Subcutaneous abdominal adipose tissue (tissue), 5 donors: Measurements from ENCODE around the gene TAL1.

ENCODE experiments used
- H3K27ac ChIP-seq: one replicate; pipeline ENCODE4 v1.7.0; 2013; ENCODE audit warnings: low read depth, mild to moderate bottlenecking, inconsistent platforms, low read length, moderate library complexity
- H3K27me3 ChIP-seq, 5 donors: one replicate each; pipeline ENCODE4 v1.7.0; 2013; ENCODE audit warnings: low read length in 5 of 5, inconsistent platforms in 1 of 5; ENCODE audit not compliant: control insufficient read depth in 5 of 5, insufficient read depth in 4 of 5
- H3K36me3 ChIP-seq, 5 donors: one replicate each; pipeline ENCODE4 v1.7.0; 2013; ENCODE audit warnings: low read length in 5 of 5; ENCODE audit not compliant: control insufficient read depth in 5 of 5, insufficient read depth in 5 of 5
- H3K4me1 ChIP-seq, 5 donors: one replicate each; pipeline ENCODE4 v1.7.0; 2013; ENCODE audit warnings: low read length in 5 of 5, mild to moderate bottlenecking in 3 of 5, moderate library complexity in 1 of 5; ENCODE audit not compliant: control insufficient read depth in 5 of 5, insufficient read depth in 5 of 5
- H3K4me3 ChIP-seq, 5 donors: one replicate each; pipeline ENCODE4 v1.7.0; 2013; ENCODE audit warnings: low read length in 5 of 5, low read depth in 1 of 5
- H3K9ac ChIP-seq, 5 donors: one replicate each; pipeline ENCODE4 v1.7.0; 2013; ENCODE audit warnings: low read length in 5 of 5, mild to moderate bottlenecking in 4 of 5, moderate library complexity in 3 of 5
- H3K9me3 ChIP-seq, 5 donors: one replicate each; pipeline ENCODE4 v1.7.0; 2013; ENCODE audit warnings: low read length in 5 of 5; ENCODE audit not compliant: control insufficient read depth in 5 of 5
- donor health status: healthy.
- donor health status: healthy.
- donor health status: healthy.
- donor health status: healthy.
- donor health status: healthy.

TAL1 gene

GRCh38 chr1:47229886-47230691 lies 1.9 kb downstream of the TAL1 start:
- Histone ChIP-seq H3K9me3 (no peaks in the 10 kb centered on the region), H3K4me1 (peaks cover 0 to 61% (median 29%) of the 10 kb centered on the region in 5 donors), H3K9ac (peak overlapping the region in 4 of 5 donors; percentile 68 to 82 (median 76)), H3K27ac (peak overlapping the region; percentile 73), H3K27me3 (peaks cover 51 to 79% (median 71%) of the 10 kb centered on the region in 5 donors), H3K4me3 (peak overlapping the region; percentile 19 to 93 (median 71)), H3K36me3 (no peaks in the 10 kb centered on the region)

- Histone ChIP-seq H3K36me3 (no peaks in the 10 kb centered on the region), H3K9ac (peak overlapping the region in 3 of 5 donors; percentile 45 to 82 (median 62)), H3K9me3 (no peaks in the 10 kb centered on the region), H3K27me3 (peaks cover 60 to 86% (median 80%) of the 10 kb centered on the region in 5 donors), H3K4me1 (peaks cover 0 to 63% (median 35%) of the 10 kb centered on the region in 5 donors), H3K27ac (peak overlapping the region; percentile 73), H3K4me3 (peak overlapping the region; percentile 35 to 93 (median 71))
Measured at GRCh38 chr1:47229031-47229885, 2.8 kb downstream of the TAL1 start.

DNA sequence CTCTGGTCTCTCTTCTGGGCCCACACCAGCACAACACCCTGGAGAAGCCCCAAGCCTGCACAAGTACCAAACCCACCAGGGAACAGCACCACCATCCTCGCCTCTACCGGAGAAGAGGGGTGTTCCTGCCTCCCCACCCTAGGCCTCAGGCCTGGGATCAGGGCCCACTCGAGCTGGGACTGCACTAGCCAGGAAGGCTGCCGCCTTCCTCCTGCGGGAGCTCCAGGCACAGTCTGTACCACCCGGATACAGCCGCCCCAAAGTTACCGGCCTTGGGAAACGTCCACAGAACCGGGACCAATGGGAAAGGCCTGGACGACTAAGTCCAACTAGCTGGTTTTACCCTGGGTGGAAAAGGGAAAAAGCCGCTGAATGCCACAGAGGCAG lies 3.4 kb downstream of the TAL1 start:
- Histone ChIP-seq H3K9me3 (no peaks in the 10 kb centered on the region), H3K36me3 (no peaks in the 10 kb centered on the region), H3K27me3 (peaks cover 66 to 91% (median 82%) of the 10 kb centered on the region in 5 donors), H3K27ac (peak overlapping the region; percentile 41), H3K4me3 (peak overlapping the region in 4 of 5 donors; percentile 35 to 93 (median 72)), H3K9ac (peak overlapping the region in 3 of 5 donors; percentile 32 to 82 (median 45)), H3K4me1 (peaks cover 0 to 63% (median 35%) of the 10 kb centered on the region in 5 donors)

DNA sequence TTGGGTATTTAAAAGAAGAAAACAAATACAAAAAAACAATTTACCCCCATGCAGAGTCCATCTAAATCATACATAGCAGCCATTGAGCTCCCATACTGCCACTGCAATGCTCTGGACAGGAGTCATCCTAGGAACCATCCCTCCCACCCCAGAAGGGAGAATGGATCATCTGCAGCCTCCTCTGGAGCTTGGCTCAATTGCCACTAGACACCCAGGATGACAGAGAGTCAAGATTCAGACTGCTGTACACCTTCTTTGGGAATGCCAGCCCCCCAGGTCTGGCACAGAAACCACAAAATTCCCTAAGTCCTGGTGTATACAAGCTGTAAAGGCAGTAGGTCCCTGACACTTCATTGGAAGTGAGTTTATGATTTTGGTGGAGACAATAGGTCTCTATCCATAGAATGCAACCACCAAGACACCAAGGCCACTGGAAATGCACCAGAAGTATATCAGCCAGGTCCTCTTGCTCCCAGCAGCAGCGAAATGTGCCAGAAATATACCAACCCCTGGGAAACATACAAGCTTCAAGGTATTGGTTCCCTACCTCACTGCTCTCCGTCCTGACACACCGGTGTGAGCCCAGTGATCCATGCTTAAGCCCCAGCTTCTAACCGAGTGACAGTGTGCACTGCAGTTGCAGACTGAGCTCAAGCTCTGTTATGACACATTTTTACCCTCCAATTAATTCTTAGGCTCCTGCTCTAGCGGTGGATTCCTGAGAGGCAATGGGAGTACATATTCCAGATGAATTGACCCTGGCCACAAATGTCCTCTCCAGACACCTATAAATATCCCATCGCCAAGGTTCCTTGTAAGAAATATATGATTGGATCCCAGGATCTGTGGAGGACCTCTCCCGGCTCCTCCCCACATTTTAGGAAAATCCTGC lies 4.4 kb downstream of the TAL1 start:
- Histone ChIP-seq H3K27ac (peak overlapping the region; percentile 41), H3K9me3 (no peaks in the 10 kb centered on the region), H3K9ac (no peak overlapping the region), H3K4me1 (peaks cover 0 to 62% (median 35%) of the 10 kb centered on the region in 5 donors), H3K4me3 (peak overlapping the region in 1 of 5 donors; percentile 93), H3K36me3 (no peaks in the 10 kb centered on the region), H3K27me3 (peaks cover 73 to 91% (median 83%) of the 10 kb centered on the region in 5 donors)

GRCh38 chr1:47226839-47227215 lies 5.2 kb downstream of the TAL1 start:
- H3K27ac ChIP-seq: no peak overlapping the region
- H3K4me3 ChIP-seq: peak overlapping the region in 2 of 5 donors; percentile 38 to 52

GRCh38 chr1:47226121-47226838 lies 5.7 kb downstream of the TAL1 start:
- Histone ChIP-seq H3K4me3 (peak overlapping the region in 4 of 5 donors; percentile 38 to 55 (median 50)), H3K9me3 (no peaks in the 10 kb centered on the region), H3K9ac (peak overlapping the region in 2 of 5 donors; percentile 9 to 58), H3K27ac (no peak overlapping the region), H3K36me3 (peaks cover 0 to 9% (median 0%) of the 10 kb centered on the region in 5 donors), H3K4me1 (peaks cover 0 to 56% (median 24%) of the 10 kb centered on the region in 5 donors), H3K27me3 (peaks cover 67 to 86% (median 81%) of the 10 kb centered on the region in 5 donors)

More at GRCh38 chr1:47226839-47227215, 5.2 kb downstream of the TAL1 start:
- Histone ChIP-seq H3K9ac (no peak overlapping the region), H3K27me3 (peaks cover 68 to 91% (median 83%) of the 10 kb centered on the region in 5 donors), H3K4me1 (peaks cover 0 to 60% (median 29%) of the 10 kb centered on the region in 5 donors), H3K36me3 (peaks cover 0 to 6% (median 0%) of the 10 kb centered on the region in 5 donors), H3K9me3 (no peaks in the 10 kb centered on the region)

- H3K9ac ChIP-seq: no peak overlapping the region
- peaks cover 0 to 55% (median 20%) of the 10 kb centered on the region in 5 donors for H3K4me1 ChIP-seq
- peak overlapping the region; percentile 30 to 55 (median 47) for H3K4me3 ChIP-seq
- peaks cover 60 to 81% (median 76%) of the 10 kb centered on the region in 5 donors for H3K27me3 ChIP-seq
- peaks cover 0 to 9% (median 0%) of the 10 kb centered on the region in 5 donors for H3K36me3 ChIP-seq
- H3K9me3 ChIP-seq: no peaks in the 10 kb centered on the region
- no peak overlapping the region for H3K27ac ChIP-seq
Measured at GRCh38 chr1:47225430-47226100, 6.5 kb downstream of the TAL1 start.

DNA sequence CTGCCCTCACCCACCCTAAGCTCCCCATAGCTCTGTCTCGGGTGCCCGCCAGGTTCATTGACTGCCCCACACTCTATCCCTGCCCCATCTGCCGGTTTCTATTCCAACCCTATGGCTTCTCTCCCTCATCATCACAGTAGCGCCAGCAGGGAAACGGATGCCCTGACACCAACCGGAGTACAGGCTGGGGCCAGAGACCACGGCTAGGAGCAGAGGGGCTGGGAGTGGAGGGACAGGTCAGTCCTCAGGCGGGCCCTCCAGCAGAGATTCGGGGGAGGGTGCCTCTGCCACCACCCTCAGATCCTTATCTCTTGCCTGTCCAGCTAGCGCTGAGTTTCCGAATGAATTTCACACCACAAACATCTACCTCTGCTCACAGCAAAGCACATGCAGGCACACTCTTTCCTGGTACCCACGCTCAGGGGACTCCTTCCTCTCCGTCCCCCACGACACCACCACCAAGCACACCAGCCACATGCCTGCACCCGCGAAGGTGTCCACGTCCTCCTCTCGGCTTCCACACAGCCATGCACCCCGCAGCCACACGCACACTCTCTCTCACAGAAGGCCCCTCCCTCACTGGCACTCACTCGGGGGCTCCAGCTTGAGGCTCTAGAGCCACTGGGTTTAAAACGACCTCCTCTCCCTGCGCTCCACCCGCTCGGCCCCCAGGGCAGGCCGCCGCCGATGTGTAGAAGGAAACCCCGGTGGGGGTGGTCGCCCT lies 7.2 kb downstream of the TAL1 start:
- Histone ChIP-seq H3K4me3 (peak overlapping the region in 4 of 5 donors; percentile 22 to 55 (median 38)), H3K36me3 (peaks cover 0 to 9% (median 0%) of the 10 kb centered on the region in 5 donors), H3K4me1 (peaks cover 0 to 55% (median 20%) of the 10 kb centered on the region in 5 donors), H3K9me3 (no peaks in the 10 kb centered on the region), H3K27me3 (peaks cover 54 to 76% (median 69%) of the 10 kb centered on the region in 5 donors), H3K27ac (no peak overlapping the region), H3K9ac (no peak overlapping the region)
